ENCODE data around the gene SOX5. TPM values are rescaled to one million over a fixed set of nuclear protein-coding genes. Genes with fewer than 3 reads are reported as not detected.

Gene SOX5
- total and polyA plus RNA-seq, 9 of the 15 experiments (the other 6 are each of a cell fraction or from before 2014, with no cell fraction given), result 8.3 to 16.5 (median 11.9) TPM

DNA sequence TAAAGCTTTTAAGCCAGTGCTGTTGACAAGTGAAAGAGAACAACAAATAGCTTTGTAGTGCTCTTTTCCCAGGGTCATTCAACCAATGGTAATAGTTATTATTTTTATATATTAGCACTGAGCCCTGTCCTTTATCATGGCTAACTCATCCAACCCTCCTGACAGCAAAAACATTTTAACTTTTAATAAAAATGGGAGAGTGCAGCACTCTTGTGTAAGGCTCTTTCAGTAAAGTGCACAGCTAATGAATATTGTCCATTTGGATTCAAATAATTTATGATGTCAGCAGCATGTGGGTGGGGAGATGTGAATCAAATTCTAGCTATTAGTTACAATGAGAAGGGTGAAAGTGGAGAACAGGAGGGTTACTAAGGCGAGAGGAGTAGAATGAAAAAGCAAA, 185.7 kb downstream of the SOX5 start:
- no peaks in the 10 kb centered on the region for H3K27me3 ChIP-seq (ENCODE audit: control insufficient read depth in 2 of 2, insufficient read depth in 2 of 2, low read length in 2 of 2)
- DNase-seq (ENCODE audit: extremely low read depth in 1 of 4, low spot score in 3 of 4), result no peak
- no TSS peak for BruUV-seq (replicated peaks)
- no peak for ATAC-seq
- in situ Hi-C loops (cut with MboI) (no loop called here), intact Hi-C loops (cut with micrococcal nuclease) (no loop called here)
- POLR2A ChIA-PET, result no interaction called here
- no peaks in the 10 kb centered on the region for H3K9me3 ChIP-seq (replicated peaks; ENCODE audit: control insufficient read depth, insufficient read depth, low read depth, low read length)
- no peak overlapping the region for H3K4me2 ChIP-seq (ENCODE audit: insufficient read depth, low read length)
- no peak overlapping the region for H3K27ac ChIP-seq (ENCODE audit: extremely low read depth, low read depth, low read length)
- FAIRE-seq, result no peak
- H3K36me3 ChIP-seq (ENCODE audit: control insufficient read depth, insufficient read depth, low read length), result no peaks in the 10 kb centered on the region
- no peaks in the 10 kb centered on the region for H3K79me2 ChIP-seq (ENCODE audit: control insufficient read depth, insufficient read depth, low read length)
- H3K4me3 ChIP-seq, result no peak overlapping the region
- no peaks in the 10 kb centered on the region for H4K20me1 ChIP-seq (replicated peaks; ENCODE audit: control insufficient read depth, insufficient read depth, low read length)
- TF ChIP-seq ZEB2 (IDR thresholded peaks at IDR 0.05) (no peak), REST (IDR thresholded peaks at IDR 0.05; ENCODE audit: borderline replicate concordance) (no peak), REST (CRISPR knock-in tag; IDR thresholded peaks at IDR 0.05; ENCODE audit: low read depth) (no peak), RFX7 (CRISPR knock-in tag; IDR thresholded peaks at IDR 0.05) (no peak), ZNF121 (CRISPR knock-in tag; conservative IDR thresholded peaks at IDR 0.05) (no peak), TOE1 (IDR thresholded peaks at IDR 0.05; ENCODE audit: borderline replicate concordance) (no peak), TOE1 (CRISPR knock-in tag; IDR thresholded peaks at IDR 0.05; ENCODE audit: borderline replicate concordance, low read depth) (no peak), MYC (IDR thresholded peaks at IDR 0.05; ENCODE audit: low read depth, low read length) (no peak), MYC (CRISPR knock-in tag; IDR thresholded peaks at IDR 0.05; ENCODE audit: borderline replicate concordance, low read depth) (no peak), THAP7 (CRISPR knock-in tag; IDR thresholded peaks at IDR 0.05) (no peak), ZNF408 (CRISPR knock-in tag; IDR thresholded peaks at IDR 0.05; ENCODE audit: low read depth) (no peak), CBX5 (IDR thresholded peaks at IDR 0.05; ENCODE audit: borderline replicate concordance, low read depth) (no peak)
- 63% methylated on average over 1 of the region's 1 CpG for WGBS (ENCODE audit: insufficient coverage, low coverage, missing lambda C conversion rate)
- H3K9ac ChIP-seq (ENCODE audit: insufficient read depth in 1 of 2, low read depth in 2 of 2, low read length in 2 of 2), result no peak overlapping the region
- no peaks in the 10 kb centered on the region for H3K9me1 ChIP-seq (ENCODE audit: control insufficient read depth, insufficient read depth, low read length)
- CTCF ChIA-PET (ENCODE audit: low intra/inter-chr PET ratio), result no interaction called here
- no peaks in the 10 kb centered on the region; a peak in 1 of 5 replicates for H3K4me1 ChIP-seq (replicated peaks in 1 of 2; ENCODE audit: control insufficient read depth in 2 of 2, insufficient read depth in 2 of 2, low read length in 2 of 2)
- no peak overlapping the region for H2AFZ ChIP-seq (ENCODE audit: low read depth, low read length)
